HG03103 (cell line): ENCODE measurements around the gene ADPGK.

Source experiments
- ATAC-seq: cut with Tn5 transposase; IDR thresholded peaks from one replicate; pipeline ENCODE4 v1.9.1; 2021; ENCODE audit warnings: low read depth; ENCODE audit not compliant: unreplicated experiment

ADPGK gene

DNA sequence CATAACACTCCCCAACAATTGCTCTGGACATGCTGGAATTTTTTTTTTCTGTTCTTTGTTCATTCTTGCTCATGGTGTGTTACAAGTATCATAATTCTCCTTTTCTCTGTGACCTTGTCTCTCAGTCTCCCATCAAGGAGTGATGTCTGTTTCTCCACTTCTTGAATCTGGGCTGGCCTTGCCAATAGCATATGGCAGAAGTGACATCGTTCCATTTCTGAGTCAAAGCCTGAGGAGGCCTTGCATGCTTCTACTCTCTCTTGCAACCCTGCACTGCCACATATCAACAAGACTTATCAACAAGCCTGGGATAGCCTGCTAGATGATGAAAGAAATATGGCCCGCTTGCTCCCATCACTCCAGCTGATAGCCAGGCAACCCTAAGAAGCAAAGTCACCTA is 8.9 kb upstream of the ADPGK start:
- no peak for ATAC-seq

DNA sequence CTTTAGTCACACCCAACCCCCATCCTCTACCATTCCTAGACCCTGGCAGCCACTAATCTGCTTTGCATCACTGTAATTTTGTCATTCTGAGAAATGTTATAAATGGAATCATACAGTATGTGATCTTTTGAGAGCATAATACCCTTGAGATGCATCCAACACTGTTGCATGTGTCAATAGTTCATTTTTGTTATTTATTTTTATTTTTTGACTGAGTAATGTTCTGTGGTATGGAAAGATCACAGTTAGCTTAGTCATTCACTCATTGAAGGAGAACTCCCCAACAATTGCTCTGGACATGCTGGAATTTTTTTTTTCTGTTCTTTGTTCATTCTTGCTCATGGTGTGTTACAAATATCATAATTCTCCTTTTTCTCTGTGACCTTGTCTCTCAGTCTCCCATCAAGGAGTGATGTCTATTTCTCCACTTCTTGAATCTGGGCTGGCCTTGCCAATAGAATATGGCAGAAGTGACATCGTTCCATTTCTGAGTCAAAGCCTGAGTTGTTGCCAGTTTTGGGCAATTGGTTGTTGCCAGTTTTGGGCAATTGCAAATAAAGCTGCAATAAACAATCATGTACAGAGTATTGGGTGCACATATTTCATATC is 6.8 kb upstream of the ADPGK start:
- ATAC-seq, result no peak

DNA sequence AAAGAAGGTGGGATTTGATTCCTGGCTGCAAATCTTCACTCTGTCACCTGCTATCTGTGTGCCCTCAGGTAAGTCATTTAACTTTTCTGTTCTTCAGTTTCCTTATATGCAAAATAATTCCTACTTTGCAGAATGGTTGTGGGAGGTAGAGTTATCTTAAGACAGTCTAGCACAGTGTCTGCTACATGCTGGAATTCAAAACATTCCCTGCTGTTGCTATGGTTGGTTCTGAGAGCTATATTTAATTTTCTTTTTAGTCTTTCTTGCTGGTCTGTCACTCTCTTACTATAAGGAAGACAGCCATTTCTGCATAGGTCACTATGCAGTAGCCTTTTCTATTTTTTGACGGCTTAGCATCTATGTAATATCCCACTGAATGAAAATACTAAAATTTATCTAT is 4.0 kb upstream of the ADPGK start:
- ATAC-seq, result no peak

DNA sequence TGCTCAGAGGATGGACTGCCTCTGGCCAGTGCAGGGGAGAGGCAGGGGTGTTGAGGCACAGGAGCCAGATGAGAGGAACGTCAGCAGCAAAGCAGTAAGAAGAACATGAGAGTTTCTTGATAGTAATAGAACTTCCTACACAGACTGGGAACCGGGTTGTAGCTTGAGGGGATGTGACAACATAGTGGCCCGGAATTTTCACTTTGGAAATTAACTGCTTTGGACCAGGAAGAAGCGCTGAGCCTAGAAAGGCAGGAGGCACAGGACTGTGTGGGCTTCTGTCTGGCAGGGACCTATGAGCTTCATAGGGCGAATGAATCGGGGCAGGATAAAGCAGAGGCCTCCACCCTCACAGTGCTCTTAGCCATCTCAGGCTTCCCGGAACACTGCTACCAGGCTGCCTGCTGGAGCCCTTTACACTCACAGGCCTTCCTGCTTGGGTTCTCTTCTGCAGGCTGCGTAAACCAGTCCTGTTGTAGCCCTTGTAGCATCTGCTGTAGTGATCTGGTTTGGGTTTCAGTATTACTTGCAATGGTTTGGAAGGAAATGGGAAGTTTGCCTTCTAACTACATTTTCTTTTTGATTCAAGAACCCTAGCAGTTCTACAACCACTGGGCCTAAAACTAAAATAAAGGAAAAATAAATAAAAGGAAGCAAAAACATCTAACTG is 3.3 kb upstream of the ADPGK start:
- no peak for ATAC-seq

DNA sequence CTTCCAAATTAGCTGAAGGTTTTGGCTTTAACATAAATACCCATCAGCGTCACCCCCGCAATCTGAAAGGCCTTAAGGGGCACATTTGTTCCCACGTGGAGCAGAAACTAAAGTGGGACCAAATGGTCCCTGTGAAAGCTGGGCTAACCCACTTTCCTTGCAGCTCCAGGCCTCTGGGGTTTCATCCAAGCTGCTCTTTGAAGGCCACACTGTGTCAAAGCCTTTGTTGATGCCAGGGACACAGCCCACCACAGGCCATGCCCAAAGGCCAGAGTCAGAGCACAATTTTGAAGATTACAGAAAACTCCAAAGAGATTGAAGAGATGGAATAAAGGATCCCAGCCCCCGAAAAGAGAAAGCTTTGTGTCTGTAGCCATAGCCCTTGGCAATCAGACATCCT is 2.7 kb upstream of the ADPGK start:
- ATAC-seq, result no peak

DNA sequence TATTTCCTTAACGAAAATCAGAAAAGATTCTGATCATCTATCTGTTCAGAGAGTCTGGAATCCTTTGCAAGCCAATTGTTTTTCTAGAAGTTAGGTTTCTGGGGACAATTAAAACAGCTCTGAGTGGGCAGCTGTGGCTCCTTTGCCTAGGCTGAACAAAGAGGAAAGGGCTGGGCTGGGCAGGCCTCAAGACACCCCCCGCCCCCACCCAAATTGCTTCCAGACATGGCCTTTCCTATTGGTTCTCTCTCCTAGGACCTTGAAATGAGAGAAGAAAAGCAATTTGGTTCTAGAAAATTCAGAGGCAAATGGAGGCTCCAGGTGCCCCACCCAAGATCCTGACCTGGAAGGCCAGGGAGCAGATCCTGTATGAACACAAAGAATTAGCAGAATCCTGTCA is 2.3 kb upstream of the ADPGK start:
- ATAC-seq, result no peak

DNA sequence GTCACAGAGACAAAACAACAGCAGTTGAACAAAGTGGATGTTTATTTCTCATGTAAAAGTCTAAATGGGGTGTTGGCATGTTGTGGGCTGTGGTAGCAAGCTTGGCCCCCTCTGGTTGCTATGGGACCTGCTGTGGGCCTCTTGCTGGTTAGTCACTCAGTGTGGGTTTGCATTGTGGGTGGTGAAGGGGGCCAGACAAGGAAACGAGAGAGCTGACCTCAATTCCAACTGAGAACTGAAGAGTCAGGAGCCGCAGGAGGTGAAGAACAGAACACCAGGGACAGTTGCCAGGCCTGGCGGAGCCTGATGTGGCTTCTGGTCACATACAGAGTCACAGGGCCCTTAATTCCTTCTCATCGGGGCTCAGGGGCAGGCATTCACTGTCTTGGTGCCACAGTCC is 1.9 kb upstream of the ADPGK start:
- ATAC-seq, result no peak

DNA sequence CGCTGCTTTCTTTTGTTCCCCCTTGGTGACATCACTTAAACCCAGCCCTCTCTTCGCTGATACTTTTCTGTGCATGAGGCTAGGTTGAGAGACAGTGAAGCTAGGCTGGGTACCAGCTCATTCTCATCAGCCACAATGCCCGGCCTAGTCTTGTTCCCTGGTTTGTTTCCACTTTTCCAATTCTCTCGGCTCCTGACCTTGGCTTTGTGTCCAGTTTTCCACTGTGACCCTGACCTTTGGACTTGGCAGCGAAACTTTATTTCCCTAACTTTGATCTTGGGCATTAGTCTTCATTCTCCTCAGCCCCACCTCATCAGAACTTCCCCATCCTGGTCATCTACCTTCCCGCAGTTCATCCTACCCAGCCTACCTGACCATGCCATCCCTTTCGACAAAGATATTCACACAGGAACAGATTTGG is 908 bp upstream of the ADPGK start:
- no peak for ATAC-seq

DNA sequence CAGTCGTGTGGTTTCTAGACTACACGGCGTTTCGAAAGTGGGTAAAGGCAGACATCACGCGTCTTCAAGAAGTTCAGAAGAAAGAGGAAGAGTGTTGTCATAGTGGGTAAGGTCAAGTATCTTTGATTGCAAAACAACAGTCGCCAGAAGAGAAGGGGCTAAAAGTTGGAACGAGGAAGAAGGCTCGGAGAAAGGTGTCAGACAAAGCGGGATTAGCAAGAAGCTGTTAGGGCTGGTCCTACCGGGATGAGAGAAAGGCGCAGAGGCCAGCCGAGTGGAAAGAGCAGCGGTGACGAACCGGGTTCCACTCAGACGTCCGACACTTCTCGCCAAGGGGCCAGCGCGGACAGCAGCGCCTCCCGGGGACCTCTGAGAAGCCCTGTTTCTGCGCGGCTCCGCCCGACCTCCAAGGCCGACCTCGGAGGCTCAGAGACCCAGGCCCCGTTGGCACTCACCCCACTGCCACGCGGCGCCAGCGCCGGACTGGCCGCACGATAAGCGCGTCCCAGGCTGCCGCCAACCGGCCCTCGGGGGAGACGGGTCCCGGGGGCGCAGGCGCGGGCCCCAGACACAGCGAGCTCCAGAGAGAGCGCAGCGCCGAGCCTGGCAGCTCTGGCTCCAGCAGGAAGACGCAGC is 436 bp downstream of the ADPGK start:
- peak; percentile 30 for ATAC-seq

DNA sequence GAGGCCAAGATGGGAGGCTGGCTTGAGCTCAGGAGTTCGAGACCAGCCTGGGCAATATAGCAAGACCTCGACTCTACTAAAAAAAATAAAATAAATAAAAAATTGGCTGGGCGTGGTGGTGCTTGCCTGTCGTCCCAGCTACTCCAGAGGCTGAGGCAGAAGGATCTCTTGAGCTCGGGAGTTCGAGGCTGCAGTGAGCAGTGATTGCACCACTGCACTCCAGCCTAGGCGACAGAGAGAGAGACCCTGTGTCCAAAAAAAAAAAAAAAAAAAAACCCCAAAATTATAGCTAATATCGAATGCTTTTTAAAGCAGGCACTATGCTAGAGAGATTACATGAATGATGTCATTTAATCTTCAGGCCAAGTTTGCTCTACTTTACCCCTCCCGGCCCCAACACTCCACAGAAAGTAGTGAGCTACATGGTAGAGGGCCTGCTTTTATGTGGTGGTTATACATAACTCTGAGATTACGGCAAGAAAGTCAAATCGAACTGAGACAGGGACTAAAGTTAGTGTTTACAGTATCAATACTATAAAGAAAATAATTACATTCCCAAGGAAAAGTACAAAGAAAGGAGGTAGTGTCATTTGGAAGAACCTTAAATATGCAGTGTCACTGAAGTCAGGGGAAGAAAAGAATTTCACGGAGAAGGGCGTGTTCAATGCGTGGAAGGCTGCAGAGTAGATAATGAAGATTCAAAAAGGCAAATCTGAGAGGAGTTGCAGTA is 1.1 kb downstream of the ADPGK start:
- ATAC-seq, result no peak

DNA sequence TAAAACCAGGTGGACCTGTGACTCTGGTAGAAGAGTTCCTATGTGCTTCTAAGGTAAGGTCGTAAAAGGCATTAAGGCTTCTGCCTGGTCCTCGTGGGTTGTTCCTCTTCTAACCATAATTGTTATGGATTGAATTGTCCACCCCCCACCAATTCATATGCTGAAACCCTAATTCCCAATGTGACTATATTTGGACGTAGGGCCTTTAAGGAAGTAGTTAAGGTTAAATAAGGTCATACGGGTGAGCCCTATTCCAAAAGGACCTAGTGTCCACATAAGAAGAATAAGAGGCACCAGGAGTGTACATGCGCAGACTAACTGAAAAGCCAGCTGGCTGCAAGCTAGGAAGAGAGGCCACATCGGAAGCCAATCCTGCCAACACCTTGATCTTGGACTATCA is 1.9 kb downstream of the ADPGK start:
- ATAC-seq, result no peak

DNA sequence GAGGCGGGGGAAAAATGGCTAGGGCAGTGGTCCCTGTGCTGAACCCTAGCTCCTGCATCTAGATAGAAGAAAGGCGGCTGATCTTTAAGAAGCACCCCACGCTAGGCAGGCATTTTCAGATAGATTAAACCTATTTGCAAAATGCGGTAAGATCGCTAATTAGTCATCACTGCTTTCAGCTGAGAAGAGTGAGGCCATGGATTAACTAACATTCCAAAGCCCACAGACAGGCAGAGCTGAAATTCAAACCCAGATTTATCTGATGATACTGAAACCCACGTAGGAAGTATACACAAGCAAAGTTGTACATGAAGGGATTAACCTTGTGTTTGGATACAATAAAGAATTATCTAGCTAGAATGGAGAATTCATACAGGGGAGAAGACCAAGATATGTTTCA is 4.8 kb downstream of the ADPGK start:
- no peak for ATAC-seq

DNA sequence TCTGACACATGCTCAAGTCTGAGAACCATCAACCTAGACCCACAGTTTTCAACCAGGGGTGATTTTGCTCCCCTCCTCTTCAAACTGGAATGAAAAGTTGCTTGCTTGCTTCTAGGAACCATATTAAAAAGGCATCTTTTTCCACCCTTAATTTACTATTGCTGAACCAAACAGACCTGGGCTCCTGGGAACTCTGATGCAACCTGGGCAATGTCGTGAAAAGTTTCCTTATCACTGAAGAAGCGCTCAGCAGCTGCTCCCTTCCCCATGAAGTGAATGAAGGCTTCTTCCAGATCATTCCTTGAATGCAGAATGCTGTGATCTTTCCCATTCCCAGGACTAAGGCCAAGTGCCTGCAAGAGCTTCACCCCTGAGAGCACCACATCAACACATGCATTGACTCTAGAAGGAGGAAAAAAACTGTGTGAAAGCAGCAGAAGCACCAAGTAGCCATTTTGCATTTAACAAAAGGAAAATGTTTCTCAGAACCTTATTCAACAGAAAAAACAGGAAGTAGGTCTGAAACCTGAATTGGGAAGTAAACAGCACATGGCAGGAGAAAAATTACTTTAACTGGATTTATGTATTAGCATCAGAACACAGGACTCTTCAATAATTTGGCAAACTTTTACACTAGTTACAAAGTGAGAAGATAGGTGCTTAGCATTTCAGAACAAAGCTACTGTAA is 8.7 kb downstream of the ADPGK start:
- no peak for ATAC-seq

DNA sequence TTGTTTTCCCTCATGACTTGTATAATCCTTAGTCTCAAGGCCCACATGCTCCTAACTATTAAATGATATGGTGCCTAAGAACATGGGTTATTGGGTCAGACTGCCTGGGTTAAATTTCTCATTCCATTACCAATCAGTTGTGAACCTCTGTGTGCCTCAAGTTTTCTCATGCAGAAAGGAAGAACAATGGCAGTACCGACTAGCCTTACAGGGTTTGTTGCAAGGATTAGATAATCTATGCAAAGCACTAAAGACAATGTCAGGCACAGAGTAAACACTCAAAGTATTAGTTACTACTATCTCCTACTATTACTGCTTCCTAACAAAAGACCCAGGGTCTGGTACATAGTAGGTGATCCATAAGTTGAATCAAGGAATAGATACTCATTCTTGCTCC is 12.2 kb downstream of the ADPGK start:
- no peak for ATAC-seq

DNA sequence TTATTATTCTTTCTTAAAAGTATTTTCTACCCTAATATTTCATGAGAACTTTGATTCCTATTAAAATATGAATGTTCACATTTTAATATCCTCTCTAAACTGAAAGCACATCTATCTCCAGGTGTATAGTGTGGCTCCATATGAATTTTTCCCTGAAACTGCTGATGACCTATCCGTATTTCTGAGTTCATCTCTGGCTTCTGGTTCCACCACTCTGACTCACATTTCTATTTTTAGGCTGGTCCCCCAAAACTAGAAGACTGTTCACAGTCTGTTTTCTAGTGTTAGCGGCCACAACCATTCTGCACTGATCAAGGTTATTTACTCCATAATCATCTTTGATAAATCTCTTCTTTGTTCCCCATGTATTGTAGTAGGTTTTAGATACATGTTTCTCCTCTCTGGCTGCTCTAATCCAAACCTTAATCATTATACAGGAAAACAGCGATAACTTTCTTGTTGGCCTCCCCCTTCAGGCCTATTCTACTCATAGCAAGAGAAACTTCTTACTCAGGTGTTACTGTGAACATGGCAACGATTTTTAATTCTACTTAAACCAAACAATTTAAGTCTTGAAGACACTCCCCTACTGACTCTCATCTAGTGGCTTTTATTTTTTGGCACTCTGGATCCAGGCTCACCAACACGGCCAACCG is 12.8 kb downstream of the ADPGK start:
- no peak for ATAC-seq

DNA sequence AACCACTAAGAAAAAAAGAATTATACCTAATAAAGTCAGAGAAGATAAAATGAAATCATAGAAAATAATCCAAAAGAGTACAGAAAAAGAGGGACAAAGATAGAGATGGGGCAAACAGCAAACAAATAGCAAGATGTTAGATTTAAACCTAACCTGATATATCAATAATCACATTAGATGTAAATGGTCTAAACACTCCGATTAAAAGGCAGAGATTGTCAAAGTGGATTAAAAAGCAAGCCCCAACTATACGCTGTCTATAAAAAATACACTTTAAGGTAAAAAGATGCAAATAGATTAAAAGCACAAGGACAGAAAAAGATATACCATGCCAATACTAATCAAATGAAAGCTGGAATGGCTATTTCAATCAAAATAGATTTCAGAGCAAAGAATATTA is 16.8 kb downstream of the ADPGK start:
- no peak for ATAC-seq

DNA sequence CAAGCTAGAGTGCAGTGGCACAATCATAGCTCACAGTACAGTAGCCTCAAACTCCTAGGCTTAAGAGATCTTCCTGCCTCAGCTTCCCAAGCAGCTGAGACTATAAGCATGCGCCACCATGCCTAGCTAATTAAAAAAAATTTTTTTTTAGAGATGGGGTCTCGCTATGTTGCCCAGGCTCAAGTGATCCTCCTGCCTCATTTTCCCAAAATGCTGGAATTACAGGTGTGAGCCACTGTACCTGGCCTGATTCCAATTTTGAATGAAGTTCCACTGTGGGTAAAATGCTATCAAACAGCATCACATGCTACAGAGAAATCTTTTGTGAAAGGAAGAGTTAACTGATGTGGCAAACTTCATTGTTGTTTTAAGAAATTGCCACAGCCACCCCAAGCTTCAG is 17.5 kb downstream of the ADPGK start:
- ATAC-seq, result no peak

DNA sequence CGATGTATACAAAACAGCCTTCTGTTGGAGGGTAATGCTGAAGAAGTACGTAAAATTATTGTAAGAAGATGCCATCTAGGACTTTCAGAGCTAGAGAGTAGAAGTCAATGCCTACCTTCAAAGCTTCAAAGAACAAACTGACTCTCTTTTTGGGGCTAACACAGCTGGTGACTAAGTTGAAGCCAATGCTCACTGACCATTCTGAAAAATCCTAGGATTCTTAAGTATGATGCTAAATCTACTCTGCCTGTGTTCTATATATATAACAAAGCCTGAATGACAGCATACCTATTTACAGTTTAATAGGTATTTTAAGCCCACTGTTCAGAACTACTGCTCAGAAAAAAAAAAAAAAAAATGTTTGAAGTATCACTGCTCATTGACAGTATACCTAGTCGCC is 18.9 kb downstream of the ADPGK start:
- ATAC-seq, result no peak

DNA sequence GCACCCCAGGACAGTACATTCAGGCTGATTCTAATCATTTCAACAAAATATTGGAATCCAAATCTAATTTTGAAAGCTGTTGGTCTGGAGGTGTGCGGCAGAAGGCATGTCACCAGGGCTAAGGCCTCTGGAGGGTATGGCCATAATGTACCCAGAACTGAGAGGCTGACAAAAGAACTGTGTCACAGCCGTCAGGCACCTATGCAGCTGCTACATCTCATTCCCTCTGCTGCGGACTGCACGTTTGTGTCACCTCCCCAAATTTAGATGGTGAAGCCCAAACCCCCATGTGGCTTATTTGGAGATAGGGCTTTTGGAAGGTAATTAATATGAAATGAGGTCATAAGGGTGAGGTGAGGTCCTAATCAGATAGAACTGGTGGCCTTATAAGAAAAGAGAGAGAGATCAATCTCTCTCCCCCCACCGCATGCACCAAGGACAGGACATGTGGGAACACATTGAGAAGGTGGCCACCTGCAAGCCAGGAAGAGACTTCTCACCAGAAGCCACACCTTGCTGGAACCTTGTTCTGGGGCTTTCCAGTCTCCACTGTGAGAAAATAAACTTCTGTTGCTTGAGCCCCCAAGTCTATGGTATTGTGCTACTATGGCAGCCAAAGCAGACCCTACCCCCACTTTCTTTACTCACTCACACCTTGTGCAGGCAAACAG is 22.8 kb downstream of the ADPGK start:
- ATAC-seq, result no peak

DNA sequence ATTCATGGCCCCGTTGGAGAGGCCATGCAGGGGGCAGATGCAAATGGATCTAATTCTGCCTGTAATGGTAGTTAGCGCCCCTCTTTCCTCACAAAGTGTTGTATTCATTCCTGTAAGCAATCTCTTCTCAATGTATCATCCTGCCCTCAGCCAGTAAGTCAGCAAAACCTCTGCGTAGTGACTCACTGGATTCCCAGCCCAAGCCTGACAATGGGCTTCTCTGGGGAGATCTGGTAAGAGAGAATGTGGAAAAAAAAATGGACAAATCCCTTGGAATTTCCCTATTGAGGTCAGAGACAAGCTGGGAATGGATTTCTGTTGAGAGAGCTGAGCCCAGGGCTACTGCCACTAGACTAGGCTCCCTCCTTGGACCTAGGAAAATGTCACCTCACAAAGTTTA is 25.4 kb downstream of the ADPGK start:
- ATAC-seq, result no peak
